ENCODE results near the gene HAUS7.
A peak's percentile ranks its signal among the peaks of the same experiment; 100 is the strongest.

HAUS7 gene

GRCh38 chrX:153477901-153478300 is 7.5 kb upstream of the HAUS7 start:
- no peak for DNase-seq (ENCODE audit: low spot score)

GRCh38 chrX:153477364-153477857 is 7.0 kb upstream of the HAUS7 start:
- no peak for DNase-seq (ENCODE audit: low spot score)

GRCh38 chrX:153476666-153477363 is 6.4 kb upstream of the HAUS7 start:
- DNase-seq (ENCODE audit: low spot score): peak; percentile 60

- DNase-seq (ENCODE audit: low spot score): no peak
These were observed 5.4 kb upstream of the HAUS7 start for GRCh38 chrX:153475751-153476281.

GRCh38 chrX:153475271-153475670 is 4.9 kb upstream of the HAUS7 start:
- DNase-seq (ENCODE audit: low spot score): no peak

- no peak for DNase-seq (ENCODE audit: low spot score)
These were observed 4.3 kb upstream of the HAUS7 start for GRCh38 chrX:153474718-153475117.

GRCh38 chrX:153474266-153474665 is 3.9 kb upstream of the HAUS7 start:
- no peak for DNase-seq (ENCODE audit: low spot score)

GRCh38 chrX:153473126-153473525 is 2.8 kb upstream of the HAUS7 start:
- no peak for DNase-seq (ENCODE audit: low spot score)

- DNase-seq (ENCODE audit: low spot score): no peak
These were observed 1.4 kb upstream of the HAUS7 start for GRCh38 chrX:153471663-153472280.

- peak; percentile 34 for DNase-seq (ENCODE audit: low spot score)
These were observed 465 bp downstream of the HAUS7 start for GRCh38 chrX:153469811-153470410.

- DNase-seq (ENCODE audit: low spot score): no peak
These were observed 2.3 kb downstream of the HAUS7 start for GRCh38 chrX:153468008-153468580.

- DNase-seq (ENCODE audit: low spot score): no peak
These were observed 4.5 kb downstream of the HAUS7 start for GRCh38 chrX:153465691-153466380.

GRCh38 chrX:153464116-153464515 is 6.3 kb downstream of the HAUS7 start:
- no peak for DNase-seq (ENCODE audit: low spot score)

- DNase-seq (ENCODE audit: low spot score): no peak
These were observed 6.8 kb downstream of the HAUS7 start for GRCh38 chrX:153463556-153463955.

- DNase-seq (ENCODE audit: low spot score): no peak
These were observed 7.3 kb downstream of the HAUS7 start for GRCh38 chrX:153463031-153463430.

GRCh38 chrX:153462291-153462690 is 8.1 kb downstream of the HAUS7 start:
- DNase-seq (ENCODE audit: low spot score): no peak

GRCh38 chrX:153460826-153461225 is 9.6 kb downstream of the HAUS7 start:
- peak; percentile 48 for DNase-seq (ENCODE audit: low spot score)

GRCh38 chrX:153459986-153460385 is 10.4 kb downstream of the HAUS7 start:
- no peak for DNase-seq (ENCODE audit: low spot score)

GRCh38 chrX:153458476-153458875 is 11.9 kb downstream of the HAUS7 start:
- DNase-seq (ENCODE audit: low spot score): no peak

GRCh38 chrX:153457827-153458466 is 12.4 kb downstream of the HAUS7 start:
- DNase-seq (ENCODE audit: low spot score): no peak
